IPS DF 4.7 (cell line): Measurements from ENCODE around the gene PPP1R15A.
"Not testable (repeated sequence)": the region's sequence is repeated elsewhere in the genome, so short reads cannot be mapped to it uniquely, and the experiment has no call there.

ENCODE experiments used
- DNase-seq: peaks from one replicate; pipeline ENCODE4 v3.0.0-alpha.2; 2013; ENCODE audit warnings: low spot score; ENCODE audit errors: extremely low read depth

PPP1R15A gene

DNA sequence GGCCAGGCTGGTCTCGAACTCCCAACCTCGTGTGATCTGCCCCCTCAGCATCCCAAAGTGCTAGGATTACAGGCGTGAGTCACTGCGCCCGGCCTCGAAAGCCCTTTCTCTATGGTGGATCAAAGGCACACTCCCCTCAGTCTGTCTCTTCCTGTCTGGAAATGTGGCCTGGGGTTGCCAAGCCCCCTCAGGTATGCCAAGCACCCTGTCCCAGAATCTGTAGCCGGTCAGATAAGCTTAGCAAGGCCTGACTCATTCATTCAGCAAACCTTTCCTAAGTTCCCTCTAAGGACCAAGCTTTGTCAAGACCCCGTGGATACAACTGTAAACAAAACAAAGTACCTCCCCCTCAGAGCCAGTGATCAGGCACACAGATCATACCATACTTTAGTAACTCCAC is 42.0 kb downstream of the PPP1R15A start:
- DNase-seq = no peak

- DNase-seq = no peak
Observed at GRCh38 chr19:48915757-48916156, 43.5 kb downstream of the PPP1R15A start.

GRCh38 chr19:48918071-48918470 is 45.9 kb downstream of the PPP1R15A start:
- DNase-seq = no peak

DNA sequence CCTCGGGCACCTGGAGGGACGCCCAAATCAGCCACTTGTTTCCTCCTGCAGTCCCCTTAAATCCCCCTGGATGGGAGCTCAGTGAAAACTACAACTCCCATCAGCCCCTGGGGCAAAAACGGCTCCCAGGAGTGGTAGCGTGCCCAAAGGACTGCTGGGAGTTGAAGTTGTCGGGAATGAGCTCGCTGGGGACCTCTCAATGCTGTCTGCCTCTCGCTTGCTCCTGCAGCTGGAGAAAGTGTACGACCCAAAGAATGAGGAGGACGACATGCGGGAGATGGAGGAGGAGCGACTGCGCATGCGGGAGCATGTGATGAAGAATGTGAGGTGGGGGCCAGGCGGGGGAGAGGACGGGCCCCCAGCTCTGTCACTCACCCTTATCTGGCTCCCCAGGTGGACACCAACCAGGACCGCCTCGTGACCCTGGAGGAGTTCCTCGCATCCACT is 46.6 kb downstream of the PPP1R15A start:
- DNase-seq = no peak

- not testable (repeated sequence) for DNase-seq
Observed at GRCh38 chr19:48919271-48919670, 47.0 kb downstream of the PPP1R15A start.

DNA sequence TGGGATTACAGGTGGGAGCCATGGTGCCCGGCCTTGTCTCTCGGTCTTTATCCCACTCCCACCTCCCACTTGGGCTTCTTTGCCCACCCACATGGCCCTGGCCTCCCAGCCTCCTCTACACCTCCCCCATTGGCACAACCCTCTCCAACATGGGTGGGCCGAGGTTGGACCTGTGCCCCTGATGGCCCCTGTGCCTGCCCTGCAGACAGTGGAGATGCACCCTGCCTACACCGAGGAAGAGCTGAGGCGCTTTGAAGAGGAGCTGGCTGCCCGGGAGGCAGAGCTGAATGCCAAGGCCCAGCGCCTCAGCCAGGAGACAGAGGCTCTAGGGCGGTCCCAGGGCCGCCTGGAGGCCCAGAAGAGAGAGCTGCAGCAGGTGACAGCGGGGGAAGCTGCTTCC is 48.7 kb downstream of the PPP1R15A start:
- DNase-seq = no peak

- DNase-seq = no peak
Observed at GRCh38 chr19:48921721-48922500, 49.7 kb downstream of the PPP1R15A start.

DNA sequence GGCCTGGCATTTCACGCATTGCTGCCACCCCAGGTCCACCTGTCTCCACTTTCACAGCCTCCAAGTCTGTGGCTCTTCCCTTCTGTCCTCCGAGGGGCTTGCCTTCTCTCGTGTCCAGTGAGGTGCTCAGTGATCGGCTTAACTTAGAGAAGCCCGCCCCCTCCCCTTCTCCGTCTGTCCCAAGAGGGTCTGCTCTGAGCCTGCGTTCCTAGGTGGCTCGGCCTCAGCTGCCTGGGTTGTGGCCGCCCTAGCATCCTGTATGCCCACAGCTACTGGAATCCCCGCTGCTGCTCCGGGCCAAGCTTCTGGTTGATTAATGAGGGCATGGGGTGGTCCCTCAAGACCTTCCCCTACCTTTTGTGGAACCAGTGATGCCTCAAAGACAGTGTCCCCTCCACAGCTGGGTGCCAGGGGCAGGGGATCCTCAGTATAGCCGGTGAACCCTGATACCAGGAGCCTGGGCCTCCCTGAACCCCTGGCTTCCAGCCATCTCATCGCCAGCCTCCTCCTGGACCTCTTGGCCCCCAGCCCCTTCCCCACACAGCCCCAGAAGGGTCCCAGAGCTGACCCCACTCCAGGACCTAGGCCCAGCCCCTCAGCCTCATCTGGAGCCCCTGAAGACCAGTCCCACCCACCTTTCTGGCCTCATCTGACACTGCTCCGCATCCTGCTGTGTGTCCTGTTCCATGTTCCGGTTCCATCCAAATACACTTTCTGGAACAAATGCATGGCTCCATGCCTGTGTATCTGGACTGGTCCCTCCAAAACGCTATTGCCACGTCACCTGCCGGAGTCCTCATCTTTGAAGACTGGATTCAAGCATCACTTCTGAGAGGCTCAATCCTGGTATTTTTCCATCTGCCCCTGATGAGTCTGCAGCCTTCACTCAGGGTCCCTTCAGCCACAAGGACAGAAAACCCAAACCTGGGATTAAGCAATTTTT is 50.6 kb downstream of the PPP1R15A start:
- no peak for DNase-seq

- DNase-seq = no peak
Observed at GRCh38 chr19:48925240-48925843, 53.1 kb downstream of the PPP1R15A start.
